K562 (cell line): ENCODE data around the gene UBE2I. TPM values are rescaled to one million over a fixed set of nuclear protein-coding genes. Genes with fewer than 3 reads are reported as not detected.
A peak's percentile ranks its signal among the peaks of the same experiment; 100 is the strongest.

Experiments
- ATAC-seq: fragments of 200-7000 bp; cut with Tn5 transposase; 3 replicates; pipeline ENCODE4 v1.9.1; 2020; ENCODE audit warnings: moderate library complexity
- BruUV-seq: library from RNA; stranded (reverse); fragments of 400-500 nt; replicated peaks from 2 replicates; lab custom pipeline; 2021; lab: Mats Ljungman, UMichigan
- CTCF ChIA-PET: fragments of 300-600 bp; formaldehyde crosslinking; extraction: SDS; loops from one replicate; lab custom pipeline; 2021; ENCODE audit warnings: low intra/inter-chr PET ratio; lab: Yijun Ruan, JAX
- POLR2A ChIA-PET: fragments of 300-600, 350-650 bp; sonication (Branson Sonifier 250); formaldehyde crosslinking; extraction: SDS; loops from one replicate; lab custom pipeline; 2021; ENCODE audit warnings: antibody characterized with exemption, inconsistent platforms; lab: Yijun Ruan, JAX
- DNase-seq, 4 experiments: peaks; one replicate each; pipeline versions ENCODE4 v3.0.0 to v3.0.0-alpha.2; 2011 to 2018; ENCODE audit warnings: low spot score in 3 of 4, mixed read lengths in 3 of 4; ENCODE audit errors: extremely low read depth in 1 of 4
- FAIRE-seq: peaks from 2 replicates; lab custom pipeline; 2011; peaks lifted over from hg19 to GRCh38; lab: Jason Lieb, UNC
- H2AFZ ChIP-seq: 2 replicates; pipeline ENCODE4 v1.6.0; 2011; ENCODE audit warnings: low read depth, low read length, control low read depth, inconsistent platforms
- H3K27ac ChIP-seq: fragments of 200-600 bp; 3 replicates; pipeline ENCODE4 v1.8.0; 2011; ENCODE audit warnings: low read depth, mild to moderate bottlenecking, control low read depth, inconsistent platforms, low read length, moderate library complexity, mixed read lengths; ENCODE audit errors: extremely low read depth
- H3K27me3 ChIP-seq, 2 experiments: fragments of 300-600 bp in 1 of 2; 2 replicates in 1 of 2; 3 replicates in 1 of 2; pipeline versions ENCODE4 v1.6.0 to v1.8.0; 2011; ENCODE audit warnings: inconsistent platforms in 2 of 2, low read length in 2 of 2, mild to moderate bottlenecking in 1 of 2, mixed read lengths in 1 of 2, moderate library complexity in 1 of 2; ENCODE audit not compliant: control insufficient read depth in 2 of 2, insufficient read depth in 2 of 2
- H3K36me3 ChIP-seq: fragments of 300-600 bp; 3 replicates; pipeline ENCODE4 v1.8.0; 2011; ENCODE audit warnings: mild to moderate bottlenecking, low read length, inconsistent platforms; ENCODE audit not compliant: control insufficient read depth, insufficient read depth
- H3K4me1 ChIP-seq, 2 experiments: fragments of 200-600 bp in 1 of 2; replicated peaks in 1 of 2; 2 replicates in 1 of 2; 3 replicates in 1 of 2; pipeline versions ENCODE4 v1.5.1 to v1.8.0; 2011; ENCODE audit warnings: inconsistent platforms in 2 of 2, low read length in 2 of 2, mild to moderate bottlenecking in 1 of 2, mixed read lengths in 1 of 2, moderate library complexity in 1 of 2; ENCODE audit not compliant: control insufficient read depth in 2 of 2, insufficient read depth in 2 of 2
- H3K4me2 ChIP-seq: 2 replicates; pipeline ENCODE4 v1.6.1; 2011; ENCODE audit warnings: low read length, control low read depth, inconsistent platforms, mixed read lengths; ENCODE audit not compliant: insufficient read depth
- H3K4me3 ChIP-seq: fragments of 200-600 bp; sonication (generic), shearing (Covaris generic); 2 replicates; pipeline ENCODE4 v1.5.1; 2016; ENCODE audit warnings: control low read depth, inconsistent platforms
- H3K79me2 ChIP-seq: fragments of 200-600 bp; 3 replicates; pipeline ENCODE4 v1.8.0; 2011; ENCODE audit warnings: low read length, inconsistent platforms; ENCODE audit not compliant: control insufficient read depth, insufficient read depth
- H3K9ac ChIP-seq, 2 experiments: 2 replicates each; pipeline versions ENCODE4 v1.6.0 to v1.6.1; 2011; ENCODE audit warnings: low read depth in 2 of 2, low read length in 2 of 2, control low read depth in 1 of 2, inconsistent platforms in 1 of 2, mild to moderate bottlenecking in 1 of 2, mixed read lengths in 1 of 2; ENCODE audit not compliant: insufficient read depth in 1 of 2
- H3K9me1 ChIP-seq: one replicate; pipeline ENCODE4 v1.6.0; 2011; ENCODE audit warnings: inconsistent platforms, mild to moderate bottlenecking, low read length, moderate library complexity; ENCODE audit not compliant: control insufficient read depth, insufficient read depth
- H3K9me3 ChIP-seq: replicated peaks from 2 replicates; pipeline ENCODE4 v1.5.1; 2011; ENCODE audit warnings: low read depth, low read length, inconsistent platforms; ENCODE audit not compliant: control insufficient read depth, insufficient read depth
- H4K20me1 ChIP-seq: replicated peaks from 2 replicates; pipeline ENCODE4 v1.6.1; 2011; ENCODE audit warnings: low read length, inconsistent platforms, mixed read lengths; ENCODE audit not compliant: control insufficient read depth, insufficient read depth
- ATF1 ChIP-seq, 2 experiments: fragments of 450-650 bp in 1 of 2; IDR thresholded peaks; 2 replicates each; pipeline ENCODE4 v1.6.1; 2016; ENCODE audit warnings: missing compliant biosample characterization in 1 of 2, missing genetic modification characterization in 1 of 2
- FOXJ3 ChIP-seq: sonication (generic); formaldehyde crosslinking; IDR thresholded peaks from 2 replicates; pipeline ENCODE4 v1.4.0; 2020; ENCODE audit warnings: mild to moderate bottlenecking, missing genetic modification reagents
- LARP7 ChIP-seq: fragments of 450-650 bp; IDR thresholded peaks from 2 replicates; pipeline ENCODE4 v1.6.1; 2016
- MTA2 ChIP-seq: fragments of 450-650 bp; IDR thresholded peaks from 2 replicates; pipeline ENCODE4 v1.6.1; 2016; ENCODE audit warnings: low read depth
- NELFE ChIP-seq: IDR thresholded peaks from 2 replicates; pipeline ENCODE4 v1.6.1; 2011; ENCODE audit warnings: mild to moderate bottlenecking; ENCODE audit not compliant: insufficient read depth, insufficient read length
- NFATC3 ChIP-seq: fragments of 450-650 bp; IDR thresholded peaks from 2 replicates; pipeline ENCODE4 v1.6.1; 2017; ENCODE audit warnings: mild to moderate bottlenecking
- PHB ChIP-seq: fragments of 250-450 bp; sonication (Bioruptor Pico); IDR thresholded peaks from 2 replicates; pipeline ENCODE4 v1.5.0; 2021
- POLR2G ChIP-seq: fragments of 200-400 bp; formaldehyde crosslinking; IDR thresholded peaks from 2 replicates; pipeline ENCODE4 v1.6.1; 2017; ENCODE audit warnings: low read depth, mild to moderate bottlenecking, antibody characterized with exemption, low read length, moderate library complexity
- SAFB ChIP-seq: fragments of 200-400 bp; formaldehyde crosslinking; IDR thresholded peaks from 2 replicates; pipeline ENCODE4 v1.6.1; 2017; ENCODE audit warnings: low read depth, low read length, borderline replicate concordance
- SMARCB1 ChIP-seq: IDR thresholded peaks from 2 replicates; pipeline ENCODE4 v1.6.1; 2011; ENCODE audit warnings: improper control_type of control experiment, low read depth; ENCODE audit not compliant: insufficient read length
- VEZF1 ChIP-seq: fragments of 200-800 bp; sonication (Bioruptor generic); IDR thresholded peaks from 2 replicates; pipeline ENCODE4 v1.6.1; 2017; ENCODE audit warnings: missing genetic modification characterization, missing compliant biosample characterization
- ZFP91 ChIP-seq: sonication (generic); formaldehyde crosslinking; IDR thresholded peaks from 2 replicates; pipeline ENCODE4 v1.8.0; 2022; ENCODE audit warnings: mild to moderate bottlenecking, missing genetic modification reagents
- ZNF347 ChIP-seq: fragments of 450-650 bp; formaldehyde crosslinking; IDR thresholded peaks from 2 replicates; pipeline ENCODE4 v1.4.0; 2020; ENCODE audit warnings: low read depth, mild to moderate bottlenecking, moderate library complexity
- WGBS: fragments of 100-300 bp; shearing (Covaris generic); methylation state at CpG from one replicate; pipeline ENCODE4 v1.1.6; 2016; ENCODE audit warnings: low coverage, mixed read lengths; ENCODE audit not compliant: insufficient coverage; ENCODE audit errors: missing lambda C conversion rate; 5-methylcytosine and 5-hydroxymethylcytosine counted together
- in situ Hi-C: fragments of 300-500 bp; cut with MboI; formaldehyde crosslinking; loops from 4 replicates; pipeline ENCODE4 v1.15.0; 2018; ENCODE audit warnings: inconsistent platforms, mixed read lengths
- intact Hi-C: fragments of 100-400 bp; cut with micrococcal nuclease; formaldehyde crosslinking; loops from 2 replicates; pipeline ENCODE4 v1.14.2; 2022
- polyA plus RNA-seq, 8 experiments: library from polyadenylated mRNA; depleted of rRNA in 4 of 8; stranded (reverse) in 5 of 8; unstranded in 3 of 8; fragments of >200 nt; fragmentation: Nextera tagmentation in 2 of 8; fragmentation: Illumina TruSeq in 1 of 8; extraction: Ambion mirVana in 2 of 8; extraction: Trizol in 1 of 8; gene quantifications; 2 replicates each; pipeline versions ENCODE4 v1.2.1 to v1.2.3, GENCODE V29; 2011 to 2014; ENCODE audit warnings: inconsistent platforms in 1 of 8, missing spikeins in 1 of 8
- total RNA-seq, 7 experiments: library from RNA; depleted of rRNA in 6 of 7; stranded (reverse); fragments of >200 nt in 6 of 7; fragmentation: Illumina TruSeq in 2 of 7; extraction: Trizol in 2 of 7; gene quantifications; 2 replicates each; pipeline versions ENCODE4 v1.2.1 to v1.2.3, GENCODE V29; 2011 to 2021; ENCODE audit warnings: low replicate concordance in 1 of 7

The UBE2I gene
- total and polyA plus RNA-seq, 9 of the 15 experiments (the other 6 are each of a cell fraction or from before 2014, with no cell fraction given): 36.6 to 254 (median 104) TPM

- peak; percentile 81 for TF ChIP-seq VEZF1 (CRISPR knock-in tag)
- TF ChIP-seq SMARCB1: no peak
- peak; percentile 23; the same call in 1 of the 2 replicates for TF ChIP-seq SAFB
- TF ChIP-seq MTA2: no peak
Measured at GRCh38 chr16:1342526-1343427, 33.3 kb downstream of the UBE2I start (continued).

GRCh38 chr16:1343428-1344242 lies 34.2 kb downstream of the UBE2I start:
- no peak overlapping the region for H3K27ac ChIP-seq
- no peak for ATAC-seq
- POLR2A ChIA-PET: interaction anchor here (0.7 to 3.0 kb wide), 6 partner anchors 12 to 65 kb away, joined by 3 to 21 read pairs (median 3); no protein-coding TSS in a partner anchor
- H3K27me3 ChIP-seq: no peaks in the 10 kb centered on the region
- no TSS peak for BruUV-seq
- intact Hi-C loops (loop anchor here (10.0 kb wide), 1 partner anchor 49 kb away; no protein-coding TSS in a partner anchor), in situ Hi-C loops (no loop called here)
- CTCF ChIA-PET: no interaction called here
- H3K4me3 ChIP-seq: no peak overlapping the region
- FAIRE-seq: no peak
- peaks cover 6% of the 10 kb centered on the region; the same call in 1 of the 3 replicates for H3K36me3 ChIP-seq
- 19% methylated on average over 40 of the region's 44 CpGs for WGBS
- DNase-seq: no peak
- H3K4me2 ChIP-seq: peak overlapping the region; percentile 65
- peaks cover 14% of the 10 kb centered on the region for H4K20me1 ChIP-seq
- peak overlapping the region in 1 of 2 experiments; percentile 76; a peak in 2 of 4 replicates for H3K9ac ChIP-seq
- no peak overlapping the region for H2AFZ ChIP-seq
- no peaks in the 10 kb centered on the region for H3K79me2 ChIP-seq
- H3K4me1 ChIP-seq: peaks cover 6 to 89% of the 10 kb centered on the region in 2 experiments
- no peaks in the 10 kb centered on the region for H3K9me1 ChIP-seq
- H3K9me3 ChIP-seq: no peaks in the 10 kb centered on the region
- TF ChIP-seq NELFE (no peak), PHB (CRISPR knock-in tag) (0 out of 2 replicates have a peak, but pooled peaks have one; percentile 55), FOXJ3 (CRISPR knock-in tag) (no peak), ZNF347 (CRISPR knock-in tag) (no peak), ATF1 (CRISPR knock-in tag; IDR thresholded peaks at IDR 0.05) (no peak), ATF1 (tag; IDR thresholded peaks at IDR 0.05) (0 out of 2 replicates have a peak, but pooled peaks have one; percentile 19), NFATC3 (no peak), LARP7 (no peak), POLR2G (peak; percentile 9; the same call in 1 of the 2 replicates), ZFP91 (CRISPR knock-in tag) (no peak)
